K562 (cell line): ENCODE results near the gene CPSF4L. TPM values are rescaled to one million over a fixed set of nuclear protein-coding genes. Genes with fewer than 3 reads are reported as not detected.

Source experiments
- BMI1 ChIP-seq: fragments of 150-350 bp; IDR thresholded peaks from 2 replicates; pipeline ENCODE4 v1.6.1; 2014; ENCODE audit warnings: low read length
- CBFA2T3 ChIP-seq: fragments of 450-650 bp; IDR thresholded peaks from 2 replicates; pipeline ENCODE4 v1.6.1; 2017
- DACH1 ChIP-seq: fragments of 450-650 bp; IDR thresholded peaks from 2 replicates; pipeline ENCODE4 v1.6.1; 2018; ENCODE audit not compliant: partially characterized antibody
- FOXA1 ChIP-seq: fragments of 450-650 bp; IDR thresholded peaks from 2 replicates; pipeline ENCODE4 v1.6.1; 2016; ENCODE audit warnings: mild to moderate bottlenecking, borderline replicate concordance
- HMG20A ChIP-seq: fragments of 450-650 bp; formaldehyde crosslinking; conservative IDR thresholded peaks from 2 replicates; pipeline ENCODE4 v1.4.0; 2020; ENCODE audit warnings: mild to moderate bottlenecking, mixed read lengths
- MIER1 ChIP-seq: fragments of 450-650 bp; IDR thresholded peaks from 2 replicates; pipeline ENCODE4 v1.6.1; 2016; ENCODE audit warnings: antibody characterized with exemption, mild to moderate bottlenecking, low read depth
- OTX1 ChIP-seq: fragments of 450-650 bp; formaldehyde crosslinking; IDR thresholded peaks from 2 replicates; pipeline ENCODE4 v1.4.0; 2022; ENCODE audit warnings: mild to moderate bottlenecking
- RBM14 ChIP-seq: fragments of 200-400 bp; formaldehyde crosslinking; IDR thresholded peaks from 2 replicates; pipeline ENCODE4 v1.6.1; 2018; ENCODE audit warnings: low read depth, mild to moderate bottlenecking, low read length, moderate library complexity, borderline replicate concordance; ENCODE audit not compliant: insufficient read depth
- SMAD1 ChIP-seq: fragments of 150-350 bp; IDR thresholded peaks from 2 replicates; pipeline ENCODE4 v1.6.1; 2014; ENCODE audit warnings: low read length, low read depth; ENCODE audit not compliant: partially characterized antibody
- SP1 ChIP-seq: sonication (generic); formaldehyde crosslinking; IDR thresholded peaks from 2 replicates; pipeline ENCODE4 v1.8.1; 2022; ENCODE audit warnings: mild to moderate bottlenecking, missing genetic modification reagents
- SRF ChIP-seq, 2 experiments: fragments of 250-450, 450-650 bp in 1 of 2; sonication (Bioruptor Pico) in 1 of 2; sonication (generic) in 1 of 2; formaldehyde crosslinking; IDR thresholded peaks; 2 replicates each; pipeline versions ENCODE4 v1.5.0 to v1.5.1; 2020 to 2022; ENCODE audit warnings: mild to moderate bottlenecking in 1 of 2, missing genetic modification reagents in 1 of 2
- ZBTB43 ChIP-seq: sonication (generic); formaldehyde crosslinking; IDR thresholded peaks from 2 replicates; pipeline ENCODE4 v1.8.0; 2023; ENCODE audit warnings: mild to moderate bottlenecking, missing genetic modification reagents
- ZNF121 ChIP-seq: sonication (generic); formaldehyde crosslinking; conservative IDR thresholded peaks from 2 replicates; pipeline ENCODE4 v1.8.0; 2022; ENCODE audit warnings: missing genetic modification reagents
- ZNF124 ChIP-seq: sonication (generic); formaldehyde crosslinking; IDR thresholded peaks from 2 replicates; pipeline ENCODE4 v1.8.1; 2022; ENCODE audit warnings: missing genetic modification reagents
- ZNF311 ChIP-seq: fragments of 250-450 bp; sonication (Bioruptor Pico); IDR thresholded peaks from 2 replicates; pipeline ENCODE4 v1.4.0; 2020; ENCODE audit warnings: mild to moderate bottlenecking, moderate library complexity
- ZNF586 ChIP-seq: fragments of 450-650 bp; formaldehyde crosslinking; conservative IDR thresholded peaks from 2 replicates; pipeline ENCODE4 v1.4.0; 2020; ENCODE audit warnings: mild to moderate bottlenecking, moderate library complexity
- ZNF695 ChIP-seq: fragments of 450-650 bp; formaldehyde crosslinking; IDR thresholded peaks from 2 replicates; pipeline ENCODE4 v1.4.0; 2020; ENCODE audit warnings: mild to moderate bottlenecking, moderate library complexity
- ZNF717 ChIP-seq: fragments of 250-450 bp; sonication (Bioruptor Pico); IDR thresholded peaks from 2 replicates; pipeline ENCODE4 v1.5.0; 2021
- polyA plus RNA-seq, 8 experiments: library from polyadenylated mRNA; depleted of rRNA in 4 of 8; stranded (reverse) in 5 of 8; unstranded in 3 of 8; fragments of >200 nt; fragmentation: Nextera tagmentation in 2 of 8; fragmentation: Illumina TruSeq in 1 of 8; extraction: Ambion mirVana in 2 of 8; extraction: Trizol in 1 of 8; gene quantifications; 2 replicates each; pipeline versions ENCODE4 v1.2.1 to v1.2.3, GENCODE V29; 2011 to 2014; ENCODE audit warnings: inconsistent platforms in 1 of 8, missing spikeins in 1 of 8
- total RNA-seq, 7 experiments: library from RNA; depleted of rRNA in 6 of 7; stranded (reverse); fragments of >200 nt in 6 of 7; fragmentation: Illumina TruSeq in 2 of 7; extraction: Trizol in 2 of 7; gene quantifications; 2 replicates each; pipeline versions ENCODE4 v1.2.1 to v1.2.3, GENCODE V29; 2011 to 2021; ENCODE audit warnings: low replicate concordance in 1 of 7
- TF ChIP-seq, protein P1 (sequence below), 2 experiments: fragments of 200-800 bp in 1 of 2; sonication (Bioruptor generic) in 1 of 2; sonication (generic) in 1 of 2; formaldehyde crosslinking in 1 of 2; IDR thresholded peaks in 1 of 2; conservative IDR thresholded peaks in 1 of 2; 2 replicates each; pipeline versions ENCODE4 v1.5.0 to v1.6.1; 2016 to 2020; ENCODE audit warnings: missing compliant biosample characterization in 1 of 2, missing genetic modification characterization in 1 of 2, missing genetic modification reagents in 1 of 2
- TF ChIP-seq, protein P2 (sequence below): sonication (generic); formaldehyde crosslinking; IDR thresholded peaks from 2 replicates; pipeline ENCODE4 v1.8.1; 2023; ENCODE audit warnings: mild to moderate bottlenecking, missing genetic modification reagents
- TF ChIP-seq, protein P3 (sequence below): conservative IDR thresholded peaks from 2 replicates; pipeline ENCODE4 v1.6.1; 2011; ENCODE audit warnings: low read depth, mild to moderate bottlenecking, low read length; ENCODE audit not compliant: control insufficient read depth

CPSF4L gene
- total and polyA plus RNA-seq, 9 of the 15 experiments (the other 6 are each of a cell fraction or from before 2014, with no cell fraction given): not detected

DNA sequence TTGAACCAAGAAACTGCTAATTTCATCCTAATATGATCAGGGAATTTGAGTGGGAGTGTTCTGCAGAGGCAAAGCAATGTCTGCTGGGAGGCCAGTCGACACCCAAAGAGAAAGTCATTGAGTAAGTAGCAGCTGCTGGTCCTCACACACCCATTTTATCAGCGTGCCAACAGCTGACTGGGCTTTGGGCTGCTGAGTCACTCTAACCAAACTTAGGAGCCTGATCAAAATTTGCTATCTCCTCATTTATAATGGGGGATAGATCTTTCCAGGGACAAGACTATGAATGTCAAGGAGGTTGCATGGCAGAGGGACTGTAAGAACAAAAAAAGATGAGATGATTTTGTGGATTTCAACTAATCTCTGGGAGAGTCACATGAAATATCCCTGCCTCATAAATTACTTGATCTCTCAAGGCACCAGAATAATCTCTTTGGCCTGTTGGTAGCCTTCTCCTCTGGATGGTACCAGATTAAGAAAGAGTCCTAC is 32.9 kb downstream of the CPSF4L start (continued):
- TF ChIP-seq BMI1 (no peak), ZNF586 (CRISPR knock-in tag) (no peak), SRF (CRISPR knock-in tag; IDR thresholded peaks at IDR 0.05) (no peak), FOXA1 (no peak), RBM14 (no peak), DACH1 (peak; percentile 100), MIER1 (no peak), HMG20A (CRISPR knock-in tag) (no peak), ZNF717 (CRISPR knock-in tag) (no peak), ZBTB43 (CRISPR knock-in tag) (no peak), SMAD1 (no peak), ZNF695 (CRISPR knock-in tag) (no peak), CBFA2T3 (peak; percentile 89), SP1 (no peak), ZNF124 (CRISPR knock-in tag) (no peak), ZNF311 (no peak), ZNF121 (CRISPR knock-in tag) (no peak), OTX1 (CRISPR knock-in tag) (no peak)
- TF ChIP-seq, protein P1, sequence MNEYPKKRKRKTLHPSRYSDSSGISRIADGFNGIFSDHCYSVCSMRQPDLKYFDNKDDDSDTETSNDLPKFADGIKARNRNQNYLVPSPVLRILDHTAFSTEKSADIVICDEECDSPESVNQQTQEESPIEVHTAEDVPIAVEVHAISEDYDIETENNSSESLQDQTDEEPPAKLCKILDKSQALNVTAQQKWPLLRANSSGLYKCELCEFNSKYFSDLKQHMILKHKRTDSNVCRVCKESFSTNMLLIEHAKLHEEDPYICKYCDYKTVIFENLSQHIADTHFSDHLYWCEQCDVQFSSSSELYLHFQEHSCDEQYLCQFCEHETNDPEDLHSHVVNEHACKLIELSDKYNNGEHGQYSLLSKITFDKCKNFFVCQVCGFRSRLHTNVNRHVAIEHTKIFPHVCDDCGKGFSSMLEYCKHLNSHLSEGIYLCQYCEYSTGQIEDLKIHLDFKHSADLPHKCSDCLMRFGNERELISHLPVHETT (CRISPR knock-in tag; conservative IDR thresholded peaks at IDR 0.05 in 1 of 2, IDR thresholded peaks at IDR 0.05 in 1 of 2): no peak
- TF ChIP-seq, protein P2, sequence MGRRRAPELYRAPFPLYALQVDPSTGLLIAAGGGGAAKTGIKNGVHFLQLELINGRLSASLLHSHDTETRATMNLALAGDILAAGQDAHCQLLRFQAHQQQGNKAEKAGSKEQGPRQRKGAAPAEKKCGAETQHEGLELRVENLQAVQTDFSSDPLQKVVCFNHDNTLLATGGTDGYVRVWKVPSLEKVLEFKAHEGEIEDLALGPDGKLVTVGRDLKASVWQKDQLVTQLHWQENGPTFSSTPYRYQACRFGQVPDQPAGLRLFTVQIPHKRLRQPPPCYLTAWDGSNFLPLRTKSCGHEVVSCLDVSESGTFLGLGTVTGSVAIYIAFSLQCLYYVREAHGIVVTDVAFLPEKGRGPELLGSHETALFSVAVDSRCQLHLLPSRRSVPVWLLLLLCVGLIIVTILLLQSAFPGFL (CRISPR knock-in tag): no peak
- TF ChIP-seq, protein P3, sequence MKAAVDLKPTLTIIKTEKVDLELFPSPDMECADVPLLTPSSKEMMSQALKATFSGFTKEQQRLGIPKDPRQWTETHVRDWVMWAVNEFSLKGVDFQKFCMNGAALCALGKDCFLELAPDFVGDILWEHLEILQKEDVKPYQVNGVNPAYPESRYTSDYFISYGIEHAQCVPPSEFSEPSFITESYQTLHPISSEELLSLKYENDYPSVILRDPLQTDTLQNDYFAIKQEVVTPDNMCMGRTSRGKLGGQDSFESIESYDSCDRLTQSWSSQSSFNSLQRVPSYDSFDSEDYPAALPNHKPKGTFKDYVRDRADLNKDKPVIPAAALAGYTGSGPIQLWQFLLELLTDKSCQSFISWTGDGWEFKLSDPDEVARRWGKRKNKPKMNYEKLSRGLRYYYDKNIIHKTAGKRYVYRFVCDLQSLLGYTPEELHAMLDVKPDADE: 0 out of 2 replicates have a peak, but pooled peaks have one; percentile 36
